ENCODE measurements around the gene EIF4G3.

- TF ChIP-seq POLR2A (IDR thresholded peaks at IDR 0.05), result no peak
- TF ChIP-seq CTCF (IDR thresholded peaks at IDR 0.05), result no peak
These were observed 37.1 kb downstream of the EIF4G3 start for GRCh38 chr1:21139601-21140000.
